Stomach (tissue), 9 donors: ENCODE results near the gene CTH. TPM values are rescaled to one million over a fixed set of nuclear protein-coding genes. Genes with fewer than 3 reads are reported as not detected.

Source experiments
- DNase-seq, 2 donors: peaks; one replicate each; pipeline versions ENCODE4 v3.0.0 to v3.0.0-alpha.2; 2013 to 2019
- H3K27ac ChIP-seq, 5 donors: fragments of 200-600 bp in 4 of 5; sonication (generic) in 4 of 5; one replicate each; pipeline ENCODE4 v1.5.1; 2013 to 2019; ENCODE audit warnings: mild to moderate bottlenecking in 1 of 5, moderate library complexity in 1 of 5
- H3K27me3 ChIP-seq, 3 donors: fragments of 200-600 bp; sonication (generic); one replicate each; pipeline ENCODE4 v1.5.1; 2017 to 2019; ENCODE audit warnings: mixed run types in 1 of 3
- H3K36me3 ChIP-seq, 4 donors: fragments of 200-600 bp; sonication (generic); 1 replicate in 3 of 4; 2 replicates in 1 of 4; pipeline ENCODE4 v1.5.1; 2016 to 2019
- H3K4me1 ChIP-seq, 4 donors: fragments of 200-600 bp; sonication (generic); one replicate each; pipeline ENCODE4 v1.5.1; 2016 to 2019
- H3K4me3 ChIP-seq, 4 donors: fragments of 200-600 bp; sonication (generic) in 3 of 4; one replicate each; pipeline ENCODE4 v1.5.1; 2016 to 2019; ENCODE audit warnings: mild to moderate bottlenecking in 1 of 4
- H3K9me3 ChIP-seq, 4 donors: fragments of 200-600 bp; sonication (generic); one replicate each; pipeline ENCODE4 v1.5.1; 2016 to 2019
- CTCF ChIP-seq, 7 experiments: fragments of 450-650 bp in 4 of 7; fragments of 200-600 bp in 3 of 7; sonication (generic) in 3 of 7; IDR thresholded peaks; one replicate each; pipeline ENCODE4 v1.5.1; 2016 to 2019; ENCODE audit warnings: antibody characterized with exemption in 7 of 7, control low read depth in 2 of 7, mild to moderate bottlenecking in 1 of 7
- EP300 ChIP-seq: sonication (generic); formaldehyde crosslinking; IDR thresholded peaks from one replicate; pipeline ENCODE4 v1.6.1; 2017; ENCODE audit warnings: antibody characterized with exemption
- POLR2A ChIP-seq, 4 donors: fragments of 450-650 bp; IDR thresholded peaks; one replicate each; pipeline ENCODE4 v1.6.1; 2016; ENCODE audit warnings: antibody characterized with exemption in 4 of 4, control low read depth in 2 of 4, mild to moderate bottlenecking in 1 of 4, moderate library complexity in 1 of 4
- POLR2AphosphoS5 ChIP-seq, 3 donors: sonication (generic); formaldehyde crosslinking; IDR thresholded peaks; one replicate each; pipeline ENCODE4 v1.6.1; 2016; ENCODE audit warnings: antibody characterized with exemption in 3 of 3
- WGBS, 5 donors: extraction: QIAGEN DNeasy Blood & Tissue Kit in 3 of 5; methylation state at CpG; one replicate each; pipeline versions ENCODE4 v1.1.5 to v1.1.7; 2013 to 2018; 5-methylcytosine and 5-hydroxymethylcytosine counted together
- intact Hi-C: fragments of 100-400 bp; cut with DNase I; formaldehyde crosslinking; loops from one replicate; pipeline ENCODE4 v1.15.1; 2023; ENCODE audit warnings: low total_unique reads
- polyA plus RNA-seq, 3 donors: library from polyadenylated mRNA; stranded (reverse); fragments of 200-250 nt; gene quantifications; one replicate each; pipeline ENCODE4 v1.2.3, GENCODE V29; 2013
- total RNA-seq, 5 donors: library from RNA; depleted of rRNA; stranded (reverse); fragments of >200 nt; gene quantifications; one replicate each; pipeline versions ENCODE4 v1.1.0 to v1.2.3, GENCODE V29; 2014 to 2016
- donor health status: healthy with polysubstance abuse.
- donor health status: Bipolar disorder and iron deficiency.
- donor health status: healthy.

The CTH gene
- total and polyA plus RNA-seq, 8 donors = 0.89 to 16.9 (median 5.6) TPM

GRCh38 chr1:70392626-70393025 lies 18.4 kb upstream of the CTH start:
- Histone ChIP-seq H3K36me3 (no peaks in the 10 kb centered on the region), H3K27me3 (no peaks in the 10 kb centered on the region), H3K4me3 (no peak overlapping the region), H3K9me3 (no peaks in the 10 kb centered on the region), H3K4me1 (no peaks in the 10 kb centered on the region), H3K27ac (no peak overlapping the region)
- intact Hi-C loops = no loop called here
- no peak for DNase-seq
- TF ChIP-seq CTCF (IDR thresholded peaks at IDR 0.05) (no peak), EP300 (no peak), POLR2AphosphoS5 (IDR thresholded peaks at IDR 0.05) (no peak), POLR2A (IDR thresholded peaks at IDR 0.05) (no peak)

- TF ChIP-seq POLR2A (IDR thresholded peaks at IDR 0.05) = no peak
- no peak for TF ChIP-seq EP300
- TF ChIP-seq CTCF (IDR thresholded peaks at IDR 0.05) = no peak
- no peak for TF ChIP-seq POLR2AphosphoS5 (IDR thresholded peaks at IDR 0.05)
- Histone ChIP-seq H3K27ac (no peak overlapping the region), H3K4me1 (no peaks in the 10 kb centered on the region), H3K9me3 (no peaks in the 10 kb centered on the region), H3K27me3 (no peaks in the 10 kb centered on the region), H3K36me3 (no peaks in the 10 kb centered on the region), H3K4me3 (no peak overlapping the region)
- 31 to 50% (median 36%) methylated on average over 2 of the region's 2 CpGs for WGBS, 5 donors
- no peak for DNase-seq
- intact Hi-C loops = no loop called here
These were observed 14.5 kb upstream of the CTH start for GRCh38 chr1:70396607-70397006.

- no peaks in the 10 kb centered on the region for H3K4me1 ChIP-seq
- 46 to 73% (median 59%) methylated on average over 7 of the region's 7 CpGs for WGBS, 5 donors
- H3K9me3 ChIP-seq = no peaks in the 10 kb centered on the region
- no peak overlapping the region for H3K27ac ChIP-seq
- TF ChIP-seq EP300 (no peak), CTCF (IDR thresholded peaks at IDR 0.05) (no peak), POLR2AphosphoS5 (IDR thresholded peaks at IDR 0.05) (no peak), POLR2A (IDR thresholded peaks at IDR 0.05) (no peak)
- no peak overlapping the region for H3K4me3 ChIP-seq
- DNase-seq = no peak
- H3K36me3 ChIP-seq = no peaks in the 10 kb centered on the region
- intact Hi-C loops = no loop called here
- H3K27me3 ChIP-seq = no peaks in the 10 kb centered on the region
These were observed 14.1 kb upstream of the CTH start for GRCh38 chr1:70397013-70397412.

- H3K27me3 ChIP-seq = no peaks in the 10 kb centered on the region
- WGBS, 5 donors = 62 to 88% (median 78%) methylated on average over 1 of the region's 1 CpG
- TF ChIP-seq POLR2AphosphoS5 (IDR thresholded peaks at IDR 0.05) (no peak), POLR2A (IDR thresholded peaks at IDR 0.05) (no peak), EP300 (no peak), CTCF (IDR thresholded peaks at IDR 0.05) (no peak)
- no peaks in the 10 kb centered on the region for H3K36me3 ChIP-seq
- H3K4me3 ChIP-seq = no peak overlapping the region
- no peaks in the 10 kb centered on the region for H3K4me1 ChIP-seq
- no peaks in the 10 kb centered on the region for H3K9me3 ChIP-seq
- H3K27ac ChIP-seq = no peak overlapping the region
- no peak for DNase-seq
- intact Hi-C loops = no loop called here
These were observed 10.7 kb upstream of the CTH start for GRCh38 chr1:70400335-70400734.
